K562 (cell line): ENCODE data around the gene PPM1G. TPM values are rescaled to one million over a fixed set of nuclear protein-coding genes. Genes with fewer than 3 reads are reported as not detected.

Experiments used
- ARNT ChIP-seq, 2 experiments: fragments of 450-650 bp; IDR thresholded peaks; 2 replicates each; pipeline ENCODE4 v1.6.1; 2016; ENCODE audit warnings: mild to moderate bottlenecking in 1 of 2
- BACH1 ChIP-seq: fragments of 200-800 bp; sonication (Bioruptor generic); IDR thresholded peaks from 2 replicates; pipeline ENCODE4 v1.6.1; 2016; ENCODE audit warnings: missing genetic modification characterization, missing compliant biosample characterization
- ESRRB ChIP-seq: fragments of 250-450 bp; sonication (Bioruptor Pico); IDR thresholded peaks from 2 replicates; pipeline ENCODE4 v1.5.0; 2020; ENCODE audit warnings: mild to moderate bottlenecking, moderate library complexity, borderline replicate concordance
- ETV6 ChIP-seq, 3 experiments: fragments of 150-350 bp in 1 of 3; sonication (generic) in 1 of 3; formaldehyde crosslinking in 1 of 3; IDR thresholded peaks; 2 replicates each; pipeline versions ENCODE4 v1.6.1 to v1.8.0; 2014 to 2022; ENCODE audit warnings: borderline replicate concordance in 2 of 3, low read depth in 2 of 3, antibody characterized with exemption in 1 of 3, low read length in 1 of 3, mild to moderate bottlenecking in 1 of 3, missing genetic modification reagents in 1 of 3
- FOXM1 ChIP-seq, 2 experiments: fragments of 450-650 bp in 1 of 2; sonication (generic) in 1 of 2; formaldehyde crosslinking in 1 of 2; IDR thresholded peaks; 2 replicates each; pipeline versions ENCODE4 v1.6.1 to v1.9.0; 2017 to 2022; ENCODE audit warnings: low read depth in 2 of 2, mild to moderate bottlenecking in 2 of 2, missing genetic modification reagents in 1 of 2, moderate library complexity in 1 of 2
- MAFK ChIP-seq: IDR thresholded peaks from 2 replicates; pipeline ENCODE4 v1.6.1; 2011; ENCODE audit warnings: low read length, improper control_type of control experiment
- NCOR1 ChIP-seq: fragments of 450-650 bp; IDR thresholded peaks from 2 replicates; pipeline ENCODE4 v1.6.1; 2016; ENCODE audit warnings: mild to moderate bottlenecking, moderate library complexity
- NFIC ChIP-seq: fragments of 450-650 bp; IDR thresholded peaks from 2 replicates; pipeline ENCODE4 v1.6.1; 2017; ENCODE audit warnings: mild to moderate bottlenecking, inconsistent platforms
- NR2C1 ChIP-seq, 2 experiments: fragments of 450-650 bp; IDR thresholded peaks; 2 replicates each; pipeline ENCODE4 v1.6.1; 2017; ENCODE audit warnings: mild to moderate bottlenecking in 2 of 2, antibody characterized with exemption in 1 of 2, inconsistent platforms in 1 of 2, missing compliant biosample characterization in 1 of 2, missing genetic modification characterization in 1 of 2
- SIN3B ChIP-seq: fragments of 450-650 bp; IDR thresholded peaks from 2 replicates; pipeline ENCODE4 v1.6.1; 2017; ENCODE audit warnings: low read depth, mild to moderate bottlenecking, moderate library complexity
- SPI1 ChIP-seq: IDR thresholded peaks from 2 replicates; pipeline ENCODE4 v1.6.1; 2011; ENCODE audit warnings: low read depth, low read length, control low read depth, borderline replicate concordance
- ZFP30 ChIP-seq: fragments of 250-450 bp; sonication (Bioruptor Pico); IDR thresholded peaks from 2 replicates; pipeline ENCODE4 v1.8.0; 2022; ENCODE audit warnings: moderate library complexity, mild to moderate bottlenecking, inconsistent platforms, borderline replicate concordance
- ZNF224 ChIP-seq: sonication (generic); formaldehyde crosslinking; IDR thresholded peaks from 2 replicates; pipeline ENCODE4 v1.8.0; 2022; ENCODE audit warnings: mild to moderate bottlenecking, missing genetic modification reagents
- polyA plus RNA-seq, 8 experiments: library from polyadenylated mRNA; depleted of rRNA in 4 of 8; stranded (reverse) in 5 of 8; unstranded in 3 of 8; fragments of >200 nt; fragmentation: Nextera tagmentation in 2 of 8; fragmentation: Illumina TruSeq in 1 of 8; extraction: Ambion mirVana in 2 of 8; extraction: Trizol in 1 of 8; gene quantifications; 2 replicates each; pipeline versions ENCODE4 v1.2.1 to v1.2.3, GENCODE V29; 2011 to 2014; ENCODE audit warnings: inconsistent platforms in 1 of 8, missing spikeins in 1 of 8
- total RNA-seq, 7 experiments: library from RNA; depleted of rRNA in 6 of 7; stranded (reverse); fragments of >200 nt in 6 of 7; fragmentation: Illumina TruSeq in 2 of 7; extraction: Trizol in 2 of 7; gene quantifications; 2 replicates each; pipeline versions ENCODE4 v1.2.1 to v1.2.3, GENCODE V29; 2011 to 2021; ENCODE audit warnings: low replicate concordance in 1 of 7
- TF ChIP-seq, protein P1 (sequence below): IDR thresholded peaks from 3 replicates; pipeline ENCODE4 v1.6.1; 2011; ENCODE audit warnings: borderline replicate concordance, mild to moderate bottlenecking, moderate library complexity; ENCODE audit not compliant: insufficient read length; ENCODE audit errors: extremely low read depth
- TF ChIP-seq, protein P2 (sequence below): sonication (generic); formaldehyde crosslinking; IDR thresholded peaks from 2 replicates; pipeline ENCODE4 v1.5.0; 2020; ENCODE audit warnings: missing genetic modification reagents
- TF ChIP-seq, protein P3 (sequence below): fragments of 250-450 bp; sonication (Bioruptor Pico); IDR thresholded peaks from 2 replicates; pipeline ENCODE4 v1.5.0; 2021
- TF ChIP-seq, protein P4 (sequence below): sonication (generic); formaldehyde crosslinking; IDR thresholded peaks from 2 replicates; pipeline ENCODE4 v1.8.0; 2022; ENCODE audit warnings: missing genetic modification reagents, mild to moderate bottlenecking, borderline replicate concordance

The PPM1G gene
- total and polyA plus RNA-seq, 9 of the 15 experiments (the other 6 are each of a cell fraction or from before 2014, with no cell fraction given): 61.7 to 230 (median 153) TPM

DNA sequence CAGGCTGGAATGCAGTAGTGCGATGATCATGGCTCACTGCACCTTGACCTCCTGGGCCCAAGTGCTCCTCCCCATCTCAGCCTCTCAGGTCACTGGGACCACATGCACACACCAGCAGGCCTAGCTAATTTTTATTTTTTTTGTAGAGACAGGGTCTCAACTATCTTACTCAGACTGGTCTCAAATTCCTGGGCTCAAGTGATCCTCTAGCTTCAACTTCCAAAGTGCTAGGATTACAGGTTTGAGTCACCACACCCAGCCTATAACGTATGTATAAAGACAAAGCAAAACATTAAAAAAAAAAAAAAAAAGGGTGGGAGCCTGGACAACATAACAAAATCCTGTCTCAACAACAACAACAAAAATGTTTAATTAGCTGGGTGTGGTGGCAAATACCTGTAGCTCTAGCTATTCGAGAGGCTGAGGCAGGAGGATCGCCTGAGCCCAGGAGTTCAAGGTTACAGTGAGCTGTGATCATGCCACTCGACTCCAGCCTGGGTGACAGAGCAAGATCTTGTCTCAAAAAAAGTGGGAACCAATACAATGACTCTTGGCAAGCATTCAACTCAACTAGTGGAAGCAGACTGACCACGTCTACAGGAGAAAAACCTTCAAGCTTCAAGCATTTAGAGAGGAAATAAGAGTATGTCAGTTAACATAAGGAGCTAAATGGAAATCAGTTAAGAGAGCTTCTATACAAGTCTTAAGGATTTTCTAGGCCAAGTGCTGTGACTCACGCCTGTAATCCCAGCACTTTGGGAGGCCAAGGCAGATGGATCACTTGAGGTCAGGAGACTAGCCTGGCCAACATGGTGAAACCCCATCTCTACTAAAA, 55.4 kb downstream of the PPM1G start (continued):
- TF ChIP-seq, protein P1, sequence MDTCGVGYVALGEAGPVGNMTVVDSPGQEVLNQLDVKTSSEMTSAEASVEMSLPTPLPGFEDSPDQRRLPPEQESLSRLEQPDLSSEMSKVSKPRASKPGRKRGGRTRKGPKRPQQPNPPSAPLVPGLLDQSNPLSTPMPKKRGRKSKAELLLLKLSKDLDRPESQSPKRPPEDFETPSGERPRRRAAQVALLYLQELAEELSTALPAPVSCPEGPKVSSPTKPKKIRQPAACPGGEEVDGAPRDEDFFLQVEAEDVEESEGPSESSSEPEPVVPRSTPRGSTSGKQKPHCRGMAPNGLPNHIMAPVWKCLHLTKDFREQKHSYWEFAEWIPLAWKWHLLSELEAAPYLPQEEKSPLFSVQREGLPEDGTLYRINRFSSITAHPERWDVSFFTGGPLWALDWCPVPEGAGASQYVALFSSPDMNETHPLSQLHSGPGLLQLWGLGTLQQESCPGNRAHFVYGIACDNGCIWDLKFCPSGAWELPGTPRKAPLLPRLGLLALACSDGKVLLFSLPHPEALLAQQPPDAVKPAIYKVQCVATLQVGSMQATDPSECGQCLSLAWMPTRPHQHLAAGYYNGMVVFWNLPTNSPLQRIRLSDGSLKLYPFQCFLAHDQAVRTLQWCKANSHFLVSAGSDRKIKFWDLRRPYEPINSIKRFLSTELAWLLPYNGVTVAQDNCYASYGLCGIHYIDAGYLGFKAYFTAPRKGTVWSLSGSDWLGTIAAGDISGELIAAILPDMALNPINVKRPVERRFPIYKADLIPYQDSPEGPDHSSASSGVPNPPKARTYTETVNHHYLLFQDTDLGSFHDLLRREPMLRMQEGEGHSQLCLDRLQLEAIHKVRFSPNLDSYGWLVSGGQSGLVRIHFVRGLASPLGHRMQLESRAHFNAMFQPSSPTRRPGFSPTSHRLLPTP: no peak
- TF ChIP-seq, protein P2, sequence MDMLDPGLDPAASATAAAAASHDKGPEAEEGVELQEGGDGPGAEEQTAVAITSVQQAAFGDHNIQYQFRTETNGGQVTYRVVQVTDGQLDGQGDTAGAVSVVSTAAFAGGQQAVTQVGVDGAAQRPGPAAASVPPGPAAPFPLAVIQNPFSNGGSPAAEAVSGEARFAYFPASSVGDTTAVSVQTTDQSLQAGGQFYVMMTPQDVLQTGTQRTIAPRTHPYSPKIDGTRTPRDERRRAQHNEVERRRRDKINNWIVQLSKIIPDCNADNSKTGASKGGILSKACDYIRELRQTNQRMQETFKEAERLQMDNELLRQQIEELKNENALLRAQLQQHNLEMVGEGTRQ (CRISPR knock-in tag): no peak
- no peak; a peak in 2 of 4 replicates for TF ChIP-seq ARNT (IDR thresholded peaks at IDR 0.05)
- no peak for TF ChIP-seq ZFP30
- TF ChIP-seq MAFK: peak; percentile 51; the same call in 1 of the 2 replicates
- TF ChIP-seq ETV6 (IDR thresholded peaks at IDR 0.05; ENCODE audit: borderline replicate concordance in 1 of 2, low read depth in 2 of 2, low read length in 1 of 2): no peak
- TF ChIP-seq ETV6 (CRISPR knock-in tag; IDR thresholded peaks at IDR 0.05; ENCODE audit: borderline replicate concordance): no peak
- no peak for TF ChIP-seq SIN3B
- TF ChIP-seq ZNF224 (CRISPR knock-in tag): no peak
- TF ChIP-seq SPI1: no peak
- TF ChIP-seq, protein P3, sequence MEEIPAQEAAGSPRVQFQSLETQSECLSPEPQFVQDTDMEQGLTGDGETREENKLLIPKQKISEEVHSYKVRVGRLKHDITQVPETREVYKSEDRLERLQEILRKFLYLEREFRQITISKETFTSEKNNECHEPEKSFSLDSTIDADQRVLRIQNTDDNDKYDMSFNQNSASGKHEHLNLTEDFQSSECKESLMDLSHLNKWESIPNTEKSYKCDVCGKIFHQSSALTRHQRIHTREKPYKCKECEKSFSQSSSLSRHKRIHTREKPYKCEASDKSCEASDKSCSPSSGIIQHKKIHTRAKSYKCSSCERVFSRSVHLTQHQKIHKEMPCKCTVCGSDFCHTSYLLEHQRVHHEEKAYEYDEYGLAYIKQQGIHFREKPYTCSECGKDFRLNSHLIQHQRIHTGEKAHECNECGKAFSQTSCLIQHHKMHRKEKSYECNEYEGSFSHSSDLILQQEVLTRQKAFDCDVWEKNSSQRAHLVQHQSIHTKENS: no peak
- no peak for TF ChIP-seq NCOR1
- TF ChIP-seq, protein P4, sequence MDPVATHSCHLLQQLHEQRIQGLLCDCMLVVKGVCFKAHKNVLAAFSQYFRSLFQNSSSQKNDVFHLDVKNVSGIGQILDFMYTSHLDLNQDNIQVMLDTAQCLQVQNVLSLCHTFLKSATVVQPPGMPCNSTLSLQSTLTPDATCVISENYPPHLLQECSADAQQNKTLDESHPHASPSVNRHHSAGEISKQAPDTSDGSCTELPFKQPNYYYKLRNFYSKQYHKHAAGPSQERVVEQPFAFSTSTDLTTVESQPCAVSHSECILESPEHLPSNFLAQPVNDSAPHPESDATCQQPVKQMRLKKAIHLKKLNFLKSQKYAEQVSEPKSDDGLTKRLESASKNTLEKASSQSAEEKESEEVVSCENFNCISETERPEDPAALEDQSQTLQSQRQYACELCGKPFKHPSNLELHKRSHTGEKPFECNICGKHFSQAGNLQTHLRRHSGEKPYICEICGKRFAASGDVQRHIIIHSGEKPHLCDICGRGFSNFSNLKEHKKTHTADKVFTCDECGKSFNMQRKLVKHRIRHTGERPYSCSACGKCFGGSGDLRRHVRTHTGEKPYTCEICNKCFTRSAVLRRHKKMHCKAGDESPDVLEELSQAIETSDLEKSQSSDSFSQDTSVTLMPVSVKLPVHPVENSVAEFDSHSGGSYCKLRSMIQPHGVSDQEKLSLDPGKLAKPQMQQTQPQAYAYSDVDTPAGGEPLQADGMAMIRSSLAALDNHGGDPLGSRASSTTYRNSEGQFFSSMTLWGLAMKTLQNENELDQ (CRISPR knock-in tag): no peak
- TF ChIP-seq BACH1 (tag): 0 out of 2 replicates have a peak, but pooled peaks have one; percentile 29
- no peak; the same call in 1 of the 2 replicates for TF ChIP-seq FOXM1 (IDR thresholded peaks at IDR 0.05; ENCODE audit: low read depth)
- no peak for TF ChIP-seq FOXM1 (CRISPR knock-in tag; IDR thresholded peaks at IDR 0.05; ENCODE audit: low read depth)
- TF ChIP-seq NFIC: peak; percentile 94
- peak; percentile 37 for TF ChIP-seq NR2C1 (IDR thresholded peaks at IDR 0.05)
- no peak for TF ChIP-seq NR2C1 (tag; IDR thresholded peaks at IDR 0.05)
- TF ChIP-seq ESRRB (CRISPR knock-in tag): no peak
